Stimulated activated naive CD8-positive, alpha-beta T cell treated with anti-CD3 and anti-CD28 coated beads, Interleukin-15, amount 100 ng/mL, for 72 hours (primary cell): Measurements from ENCODE around the gene HCFC1R1.
A peak's percentile ranks its signal among the peaks of the same experiment; 100 is the strongest.
"Not testable (repeated sequence)": the region's sequence is repeated elsewhere in the genome, so short reads cannot be mapped to it uniquely, and the experiment has no call there.

Experiments
- ATAC-seq: fragments of 150-1000 bp; cut with Tn5 transposase; 2 replicates; pipeline ENCODE4 v1.10.0; 2021; ENCODE audit warnings: mild to moderate bottlenecking, moderate library complexity
- DNase-seq, 2 donors: peaks; one replicate each; pipeline ENCODE4 v3.0.0; 2021 to 2022
- H3K27ac Mint-ChIP-seq, 2 donors: one replicate each; pipeline ENCODE4 v1.8.0; 2022; ENCODE audit warnings: mild to moderate bottlenecking in 2 of 2, mixed read lengths in 2 of 2, moderate library complexity in 2 of 2
- H3K27me3 Mint-ChIP-seq: one replicate; pipeline ENCODE4 v1.8.0; 2022; ENCODE audit warnings: mixed read lengths
- H3K4me1 Mint-ChIP-seq: one replicate; pipeline ENCODE4 v1.8.0; 2022; ENCODE audit warnings: mild to moderate bottlenecking, mixed read lengths
- H3K4me3 Mint-ChIP-seq, 2 donors: one replicate each; pipeline ENCODE4 v1.8.0; 2022; ENCODE audit warnings: mild to moderate bottlenecking in 2 of 2, mixed read lengths in 2 of 2, moderate library complexity in 1 of 2
- H3K9me3 Mint-ChIP-seq, 2 donors: one replicate each; pipeline ENCODE4 v1.8.0; 2022; ENCODE audit warnings: mixed read lengths in 2 of 2

The HCFC1R1 gene, protein sequence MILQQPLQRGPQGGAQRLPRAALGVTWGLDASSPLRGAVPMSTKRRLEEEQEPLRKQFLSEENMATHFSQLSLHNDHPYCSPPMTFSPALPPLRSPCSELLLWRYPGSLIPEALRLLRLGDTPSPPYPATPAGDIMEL

DNA sequence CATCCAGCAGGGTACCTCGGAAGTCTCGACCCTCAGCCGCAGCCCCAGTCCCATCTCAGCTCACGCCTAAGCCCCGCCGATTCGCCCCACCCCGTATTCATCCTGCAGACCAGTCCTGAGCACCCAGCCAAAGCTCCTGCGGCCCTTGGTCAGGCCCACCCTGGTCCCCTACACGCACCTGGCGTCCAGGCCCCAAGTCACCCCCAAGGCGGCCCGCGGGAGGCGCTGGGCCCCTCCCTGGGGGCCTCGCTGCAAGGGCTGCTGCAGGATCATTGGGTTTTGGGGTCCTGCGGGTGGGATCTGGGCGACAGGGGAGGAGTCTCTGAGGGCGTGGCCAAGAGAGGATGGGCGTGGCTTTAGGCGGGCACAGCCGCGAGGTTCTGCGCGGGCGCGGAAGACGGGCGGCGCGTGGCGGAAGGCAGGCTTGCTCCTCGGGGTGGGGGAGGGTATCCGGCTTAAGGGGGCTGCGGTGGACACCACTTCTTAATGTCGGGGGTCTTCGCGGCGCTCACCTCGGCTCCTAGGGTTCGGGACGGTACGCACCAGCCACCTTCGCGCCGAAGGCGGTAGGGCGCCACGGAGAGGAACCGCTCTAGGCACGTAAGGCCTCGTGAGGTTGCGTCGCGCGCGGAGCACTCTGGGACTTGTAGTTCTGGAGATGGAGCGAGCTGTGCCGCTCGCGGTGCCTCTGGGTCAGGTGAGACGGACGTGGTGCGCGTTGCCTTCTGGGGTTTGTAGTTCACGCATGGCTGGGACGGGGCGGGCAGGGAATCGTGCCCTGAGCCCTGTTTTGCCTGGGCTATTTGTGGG lies at the start of gene HCFC1R1, which contains the start of gene THOC6:
TSS of gene HCFC1R1 (minus strand) at position 274 of the 810 bp plus-strand sequence. CDS start at position 273, 1 bp downstream.
TSS of gene THOC6 (plus strand) at position 367 of the 810 bp plus-strand sequence. CDS start at position 659, 292 bp downstream.
- H3K9me3 Mint-ChIP-seq: no peaks in the 10 kb centered on the region
- peaks cover 79% of the 10 kb centered on the region for H3K4me1 Mint-ChIP-seq
- H3K27me3 Mint-ChIP-seq: peaks cover 22% of the 10 kb centered on the region
- peak; percentile 95 to 96 for DNase-seq
- H3K4me3 Mint-ChIP-seq: peak within 1 kb of the TSS; percentile 85
- ATAC-seq: peak; percentile 87
- peak within 1 kb of the TSS; percentile 95 to 96 for H3K27ac Mint-ChIP-seq

DNA sequence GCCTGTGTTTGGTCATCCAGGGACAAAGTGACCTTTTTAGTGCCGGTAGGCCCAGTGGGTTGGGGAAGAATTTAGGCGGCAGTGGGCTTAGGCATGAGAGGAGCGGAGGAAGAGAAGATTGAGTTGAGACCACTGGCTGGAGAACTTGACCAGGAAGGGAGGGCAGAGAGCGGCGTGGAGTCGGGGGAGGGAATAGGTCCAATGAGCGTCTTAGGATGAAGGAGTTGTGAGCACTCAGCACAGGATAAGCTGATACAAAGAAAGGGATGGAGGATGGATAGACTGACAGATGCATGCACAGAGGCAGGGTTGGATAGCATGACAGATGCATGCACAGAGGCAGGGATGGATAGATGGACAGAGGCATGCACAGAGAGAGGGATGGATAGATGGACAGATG lies 49.7 kb upstream of the HCFC1R1 start:
- H3K9me3 Mint-ChIP-seq: no peaks in the 10 kb centered on the region
- H3K27ac Mint-ChIP-seq: peak overlapping the region; percentile 30 to 91
- ATAC-seq (no peak), DNase-seq (no peak)
- H3K4me3 Mint-ChIP-seq: peak overlapping the region; percentile 85 to 87
- H3K27me3 Mint-ChIP-seq: no peaks in the 10 kb centered on the region
- H3K4me1 Mint-ChIP-seq: peaks cover 91% of the 10 kb centered on the region

DNA sequence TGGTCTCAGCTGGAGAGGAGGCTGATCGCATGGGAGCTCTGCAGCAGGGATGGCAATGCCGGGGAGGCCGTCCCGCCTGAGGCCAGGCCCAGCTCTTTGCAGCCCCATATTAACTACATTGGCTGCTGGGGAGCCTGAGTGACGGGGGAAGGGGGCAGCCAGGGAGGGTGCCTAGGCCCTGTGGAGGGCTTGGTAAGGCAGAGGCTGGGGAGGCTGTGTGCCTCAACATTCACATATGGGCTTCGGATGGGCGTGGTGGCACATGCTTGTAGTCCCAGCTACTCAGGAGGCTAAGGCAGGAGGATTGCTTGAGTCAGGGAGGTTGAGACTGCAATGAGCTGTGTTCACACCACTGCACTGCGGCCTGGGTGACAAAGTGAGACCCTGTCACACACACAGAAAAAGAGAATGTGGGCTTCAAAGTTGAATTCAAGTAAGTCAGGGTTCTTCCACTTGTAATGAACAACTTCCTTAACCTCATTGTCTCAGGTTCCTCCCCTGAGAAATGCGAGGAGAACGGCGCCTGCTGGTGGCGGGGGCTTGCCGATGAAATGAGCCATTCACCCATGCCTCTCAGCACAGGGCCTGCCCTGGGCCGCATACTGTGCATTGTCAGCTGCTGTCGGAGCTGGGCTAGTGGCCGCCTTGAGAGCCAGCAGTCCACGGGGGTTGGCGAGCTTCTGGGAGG lies 49.0 kb upstream of the HCFC1R1 start:
- not testable (repeated sequence) for H3K27me3 Mint-ChIP-seq
- H3K4me3 Mint-ChIP-seq: peak overlapping the region; percentile 85 to 87
- ATAC-seq: peak; percentile 56

DNA sequence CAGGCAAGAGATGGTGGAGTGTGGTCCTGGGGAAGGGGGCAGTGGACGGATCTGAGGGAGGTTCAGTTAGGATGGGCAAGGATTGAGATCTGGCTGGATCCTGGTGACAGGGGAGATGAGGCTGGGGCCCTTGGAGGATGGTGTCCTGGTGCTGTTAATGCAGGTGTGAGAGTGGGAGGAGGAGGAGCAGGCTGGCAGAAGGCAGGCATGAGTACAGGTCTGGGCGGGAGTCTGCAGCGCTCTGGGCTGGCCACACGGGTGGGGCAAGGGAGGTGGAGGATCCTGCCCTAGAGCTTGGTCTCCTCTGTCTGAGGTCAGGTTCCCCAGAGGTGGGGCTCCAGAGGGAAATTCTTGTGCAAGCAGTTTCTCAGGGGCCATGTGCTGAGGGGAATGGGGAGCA lies 48.4 kb upstream of the HCFC1R1 start:
- peaks cover 95% of the 10 kb centered on the region for H3K4me1 Mint-ChIP-seq
- not testable (repeated sequence) for H3K27me3 Mint-ChIP-seq, H3K9me3 Mint-ChIP-seq
- peak overlapping the region in 1 of 2 donors; percentile 92 for H3K27ac Mint-ChIP-seq
- DNase-seq (peak in 1 of 2 donors; percentile 48), ATAC-seq (peak; percentile 26)
- peak overlapping the region in 1 of 2 donors; percentile 42 for H3K4me3 Mint-ChIP-seq

More for the DNA sequence above, 49.0 kb upstream of the HCFC1R1 start:
- DNase-seq: peak in 1 of 2 donors; percentile 69
- H3K27ac Mint-ChIP-seq: peak overlapping the region; percentile 15 to 30
- peaks cover 91% of the 10 kb centered on the region for H3K4me1 Mint-ChIP-seq
- H3K9me3 Mint-ChIP-seq: not testable (repeated sequence)

DNA sequence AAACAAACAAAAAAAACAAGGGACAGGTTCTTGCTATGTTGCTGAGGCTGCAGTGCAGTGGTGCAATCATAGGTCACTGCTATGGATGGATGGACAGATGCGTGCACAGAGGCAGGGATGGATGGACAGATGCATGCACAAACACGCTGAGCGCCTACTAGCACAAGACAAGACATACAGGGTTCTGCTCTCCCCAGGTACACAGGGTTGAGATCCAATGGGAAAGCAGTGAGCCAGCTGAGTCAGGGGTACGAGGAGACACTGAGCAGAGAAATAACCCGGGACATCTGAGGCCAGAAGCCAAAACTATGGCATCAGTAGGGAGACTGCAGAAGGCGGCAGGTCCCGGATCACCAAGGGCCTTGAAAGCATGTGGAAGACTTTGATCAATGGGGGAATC lies 47.9 kb upstream of the HCFC1R1 start:
- H3K4me3 Mint-ChIP-seq: peak overlapping the region; percentile 42 to 49

DNA sequence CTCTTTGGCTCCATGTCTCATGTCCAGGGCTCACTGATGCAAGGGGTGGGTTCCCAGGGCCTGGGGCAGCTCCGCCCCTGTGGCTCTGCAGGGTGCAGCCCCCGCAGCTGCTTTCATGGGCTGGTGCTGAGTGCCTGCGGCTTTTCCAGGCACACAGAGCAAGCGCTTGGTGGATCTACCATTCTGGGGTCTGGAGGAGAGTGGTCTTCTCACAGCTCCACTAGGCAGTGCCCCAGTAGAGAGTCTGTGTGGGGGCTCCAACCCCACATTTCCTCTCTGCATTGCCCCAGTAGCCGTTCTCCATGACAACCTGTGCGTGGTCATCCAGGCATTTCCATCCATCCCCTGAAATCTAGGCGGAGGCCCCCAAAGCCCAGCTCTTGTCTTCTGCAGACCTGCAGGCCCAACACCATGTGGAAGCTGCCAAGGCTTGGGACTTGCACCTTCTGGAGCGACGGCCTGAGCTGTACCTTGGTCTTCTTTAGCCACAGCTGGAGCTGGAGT lies 46.9 kb upstream of the HCFC1R1 start:
- peak overlapping the region; percentile 75 to 91 for H3K27ac Mint-ChIP-seq
- no peaks in the 10 kb centered on the region for H3K9me3 Mint-ChIP-seq
- peak overlapping the region in 1 of 2 donors; percentile 56 for H3K4me3 Mint-ChIP-seq
- H3K27me3 Mint-ChIP-seq: no peaks in the 10 kb centered on the region
- peaks cover 84% of the 10 kb centered on the region for H3K4me1 Mint-ChIP-seq
- DNase-seq (no peak), ATAC-seq (no peak)

More for the DNA sequence above, 47.9 kb upstream of the HCFC1R1 start:
- H3K4me1 Mint-ChIP-seq: peaks cover 94% of the 10 kb centered on the region
- H3K27me3 Mint-ChIP-seq: no peaks in the 10 kb centered on the region
- DNase-seq: no peak
- H3K9me3 Mint-ChIP-seq: no peaks in the 10 kb centered on the region
- peak overlapping the region; percentile 50 to 92 for H3K27ac Mint-ChIP-seq
- ATAC-seq: no peak

DNA sequence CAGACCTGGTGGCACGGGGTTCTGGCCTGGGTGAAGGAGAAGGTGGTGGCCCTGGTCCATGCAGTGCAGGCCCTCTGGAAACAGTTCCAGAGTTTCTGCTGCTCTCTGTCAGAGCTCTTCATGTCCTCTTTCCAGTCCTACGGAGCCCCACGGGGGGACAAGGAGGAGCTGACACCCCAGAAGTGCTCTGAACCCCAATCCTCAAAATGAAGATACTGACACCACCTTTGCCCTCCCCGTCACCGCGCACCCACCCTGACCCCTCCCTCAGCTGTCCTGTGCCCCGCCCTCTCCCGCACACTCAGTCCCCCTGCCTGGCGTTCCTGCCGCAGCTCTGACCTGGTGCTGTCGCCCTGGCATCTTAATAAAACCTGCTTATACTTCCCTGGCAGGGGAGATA lies 45.4 kb upstream of the HCFC1R1 start:
- peak overlapping the region; percentile 75 to 91 for H3K27ac Mint-ChIP-seq
- H3K9me3 Mint-ChIP-seq, DNase-seq, H3K27me3 Mint-ChIP-seq, ATAC-seq: not testable (repeated sequence)
- peaks cover 84% of the 10 kb centered on the region for H3K4me1 Mint-ChIP-seq
- peak overlapping the region; percentile 56 to 60 for H3K4me3 Mint-ChIP-seq

DNA sequence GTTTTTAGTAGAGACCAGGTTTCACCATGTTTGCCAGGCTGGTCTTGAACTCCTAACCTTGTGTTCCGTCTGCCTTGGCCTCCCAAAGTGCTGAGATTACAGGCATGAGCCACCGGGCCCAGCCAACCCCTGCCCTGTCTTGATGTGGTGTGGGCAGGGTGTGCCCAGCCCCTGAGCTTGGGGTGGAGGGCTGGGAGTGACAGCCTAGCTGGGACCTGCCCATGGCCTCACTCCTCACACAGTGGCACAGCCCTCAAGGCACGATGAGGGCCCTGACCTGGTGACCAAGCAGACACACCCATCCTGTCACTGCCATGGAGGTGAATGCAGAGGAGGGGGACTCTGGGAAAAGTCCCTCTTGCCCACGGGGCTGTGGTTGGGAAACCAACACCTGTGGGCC lies 44.7 kb upstream of the HCFC1R1 start:
- ATAC-seq (no peak), DNase-seq (no peak)
- Mint-ChIP-seq H3K9me3 (no peaks in the 10 kb centered on the region), H3K27ac (peak overlapping the region; percentile 93 to 98), H3K27me3 (no peaks in the 10 kb centered on the region), H3K4me3 (peak overlapping the region; percentile 89 to 96), H3K4me1 (peaks cover 84% of the 10 kb centered on the region)

DNA sequence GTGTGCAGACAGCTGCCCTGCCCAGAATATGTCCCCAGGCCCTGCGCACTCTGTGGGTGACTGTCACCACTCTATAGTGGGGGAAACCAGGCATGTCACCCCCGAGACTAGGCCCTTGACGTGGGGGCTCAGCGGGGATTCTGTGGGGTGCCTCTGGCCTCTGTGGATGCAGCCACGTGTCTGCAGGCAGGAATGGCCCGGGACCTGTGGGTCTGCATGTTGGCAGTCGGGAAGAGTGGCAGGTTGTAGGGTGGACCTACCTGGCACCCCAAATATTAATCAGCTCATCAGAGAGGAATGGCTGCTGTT lies 42.7 kb upstream of the HCFC1R1 start:
- Mint-ChIP-seq H3K27me3 (no peaks in the 10 kb centered on the region), H3K4me3 (peak overlapping the region; percentile 96 to 99), H3K27ac (peak overlapping the region; percentile 99), H3K4me1 (peaks cover 88% of the 10 kb centered on the region), H3K9me3 (no peaks in the 10 kb centered on the region)
- DNase-seq (no peak), ATAC-seq (no peak)

DNA sequence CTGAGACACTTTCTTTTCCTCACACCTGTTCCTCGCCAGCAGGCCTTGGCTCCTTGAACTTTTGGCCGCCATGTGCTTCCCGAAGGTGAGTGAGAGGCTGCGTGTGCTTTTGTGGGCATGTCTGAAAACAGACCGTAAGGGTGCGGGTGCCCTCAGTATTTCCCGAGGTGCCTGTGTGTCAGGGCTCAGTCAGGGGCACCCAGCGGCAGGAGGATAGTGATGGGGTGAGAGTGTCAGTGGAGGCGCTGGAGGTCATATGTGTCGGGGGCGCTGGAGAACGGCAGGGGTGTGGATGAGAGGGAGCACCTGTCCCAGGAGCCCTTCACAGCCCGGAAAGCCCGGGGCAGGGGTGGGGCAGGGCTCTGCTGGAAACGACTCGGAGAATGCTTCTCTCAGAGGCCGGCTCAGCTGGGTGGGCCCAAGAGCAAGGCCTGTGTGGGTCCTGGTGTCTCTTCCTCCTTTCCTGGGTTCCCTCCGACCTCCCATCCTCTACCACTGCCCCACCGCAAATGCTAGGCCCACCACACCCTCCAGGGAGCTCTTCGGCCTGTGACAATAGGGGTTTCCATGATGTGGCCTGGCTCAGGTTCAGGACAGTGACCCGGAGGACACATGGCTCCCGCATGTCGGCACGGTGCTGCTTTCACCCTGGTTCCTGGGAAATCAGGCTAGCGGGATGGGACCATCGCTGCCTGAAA lies 42.1 kb upstream of the HCFC1R1 start:
- ATAC-seq: peak; percentile 10
- H3K4me1 Mint-ChIP-seq: peaks cover 87% of the 10 kb centered on the region
- H3K27ac Mint-ChIP-seq: peak overlapping the region; percentile 99
- H3K4me3 Mint-ChIP-seq: peak overlapping the region; percentile 96 to 99
- H3K9me3 Mint-ChIP-seq: no peaks in the 10 kb centered on the region
- DNase-seq: peak in 1 of 2 donors; percentile 46
- H3K27me3 Mint-ChIP-seq: no peaks in the 10 kb centered on the region

DNA sequence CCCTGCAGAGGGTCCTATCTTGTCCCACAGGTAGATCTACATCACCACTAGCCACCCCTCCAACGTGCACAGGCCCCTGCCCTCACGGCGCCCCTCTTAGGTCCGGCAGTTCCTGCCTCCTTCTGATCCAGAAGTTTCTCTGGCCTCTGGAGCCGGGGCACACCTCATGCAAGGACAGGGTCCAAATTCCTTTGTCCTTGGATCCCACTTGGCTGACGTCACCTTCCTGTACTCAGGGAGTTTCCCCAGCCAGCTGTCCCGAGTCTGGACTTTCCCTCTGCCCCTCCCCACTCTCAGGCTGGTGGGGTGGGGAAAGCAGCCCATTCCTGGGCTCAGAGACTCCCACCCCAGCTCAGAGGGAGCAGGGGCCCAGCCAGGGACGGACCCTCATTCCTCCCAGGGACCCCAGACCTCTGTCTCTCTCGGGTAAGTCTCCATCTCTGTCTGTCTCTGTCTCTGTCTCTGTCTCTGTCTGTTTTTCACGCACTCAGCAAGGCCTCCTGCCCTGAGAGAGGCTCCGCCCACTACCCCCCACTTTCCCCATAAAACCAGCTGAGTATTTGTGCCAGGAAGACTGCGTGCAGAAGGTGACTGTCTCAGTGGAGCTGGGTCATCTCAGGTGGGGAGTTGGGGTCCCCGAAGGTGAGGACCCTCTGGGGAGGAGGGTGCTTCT lies 41.5 kb upstream of the HCFC1R1 start, which contains the start of gene IL32:
TSS of gene IL32 (plus strand) at position 572 of the 673 bp plus-strand sequence. CDS start 172 bp downstream, outside the sequence.
- peak within 1 kb of the TSS; percentile 96 to 99 for H3K4me3 Mint-ChIP-seq
- peaks cover 87% of the 10 kb centered on the region for H3K4me1 Mint-ChIP-seq
- peak in 1 of 2 donors; percentile 75 for DNase-seq
- ATAC-seq: peak; percentile 61
- no peaks in the 10 kb centered on the region for H3K27me3 Mint-ChIP-seq
- no peaks in the 10 kb centered on the region for H3K9me3 Mint-ChIP-seq
- H3K27ac Mint-ChIP-seq: peak within 1 kb of the TSS; percentile 99

DNA sequence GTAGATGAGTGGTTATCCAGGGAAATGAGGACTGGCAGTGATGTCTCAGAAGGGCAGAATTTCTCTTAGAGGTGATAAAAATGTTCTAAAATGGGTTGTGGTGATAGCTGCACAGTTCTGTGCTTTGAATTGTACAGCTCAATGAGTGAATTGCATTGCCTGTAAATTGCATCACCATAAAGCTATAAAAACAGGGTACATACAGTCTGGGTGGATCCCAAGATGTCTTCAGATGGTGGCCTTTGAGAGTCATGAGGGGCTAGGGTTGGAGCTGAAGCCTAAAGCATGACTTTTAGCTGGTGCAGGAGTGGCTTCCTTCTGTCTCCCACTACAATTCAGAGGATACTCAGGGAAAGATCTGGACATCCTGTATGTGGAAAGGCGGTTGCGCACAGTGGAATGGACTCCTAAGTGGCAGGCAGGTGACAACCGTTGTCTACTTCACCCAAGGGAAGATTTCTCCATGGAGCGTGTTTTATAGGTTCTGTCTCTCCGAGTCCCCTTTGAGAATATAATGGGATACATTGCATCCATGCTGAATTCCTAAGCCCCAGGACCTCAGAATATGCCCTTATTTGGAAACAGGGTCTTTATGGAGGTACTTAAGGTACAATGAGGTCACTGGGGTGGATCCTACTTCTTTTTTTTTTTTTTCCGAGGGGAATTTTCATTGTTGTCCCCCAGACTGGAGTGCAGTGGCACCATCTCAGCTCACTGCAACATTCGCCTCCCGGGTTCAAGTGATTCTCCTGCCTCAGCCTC lies 40.1 kb upstream of the HCFC1R1 start:
- peaks cover 80% of the 10 kb centered on the region for H3K4me1 Mint-ChIP-seq
- peak; percentile 27 for ATAC-seq
- DNase-seq: no peak
- peak overlapping the region; percentile 98 to 99 for H3K27ac Mint-ChIP-seq
- no peaks in the 10 kb centered on the region for H3K27me3 Mint-ChIP-seq
- H3K4me3 Mint-ChIP-seq: peak overlapping the region; percentile 96 to 99
- H3K9me3 Mint-ChIP-seq: no peaks in the 10 kb centered on the region

DNA sequence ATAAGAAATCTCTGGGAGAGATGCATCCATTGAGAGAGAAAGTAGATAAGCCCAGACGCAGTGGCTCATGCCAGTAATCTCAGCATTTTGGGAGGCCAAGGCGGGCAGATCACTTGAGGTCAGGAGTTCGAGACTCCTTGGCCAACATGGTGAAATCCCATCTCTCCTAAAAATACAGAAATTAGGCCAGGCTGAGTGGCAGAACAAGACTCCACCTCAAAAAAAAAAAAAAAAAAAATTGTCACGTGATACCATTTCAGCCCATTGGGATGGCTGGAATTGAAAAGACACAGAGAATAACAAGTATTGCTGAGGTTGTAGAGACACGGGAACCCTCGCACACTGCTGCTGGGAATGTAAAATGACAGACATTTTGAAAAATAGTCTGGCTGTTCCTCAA lies 38.8 kb upstream of the HCFC1R1 start:
- H3K4me3 Mint-ChIP-seq: no peak overlapping the region
- ATAC-seq (no peak), DNase-seq (no peak)
- peaks cover 71% of the 10 kb centered on the region for H3K4me1 Mint-ChIP-seq
- peak overlapping the region in 1 of 2 donors; percentile 62 for H3K27ac Mint-ChIP-seq
- H3K9me3 Mint-ChIP-seq: no peaks in the 10 kb centered on the region
- H3K27me3 Mint-ChIP-seq: no peaks in the 10 kb centered on the region
